K562 (cell line): ENCODE results near the gene TSGA10. TPM values are rescaled to one million over a fixed set of nuclear protein-coding genes. Genes with fewer than 3 reads are reported as not detected.

Source experiments
- ASH1L ChIP-seq: fragments of 450-650 bp; IDR thresholded peaks from 2 replicates; pipeline ENCODE4 v1.6.1; 2018; ENCODE audit warnings: borderline replicate concordance, mild to moderate bottlenecking, low read depth; ENCODE audit not compliant: partially characterized antibody
- CHCHD3 ChIP-seq: fragments of 250-450 bp; sonication (Bioruptor Pico); IDR thresholded peaks from 2 replicates; pipeline ENCODE4 v2.1.2; 2022; ENCODE audit warnings: mild to moderate bottlenecking
- E2F4 ChIP-seq: sonication (generic); formaldehyde crosslinking; IDR thresholded peaks from 2 replicates; pipeline ENCODE4 v1.8.0; 2022; ENCODE audit warnings: mild to moderate bottlenecking, low read depth, missing genetic modification reagents
- ETV5 ChIP-seq: sonication (generic); formaldehyde crosslinking; IDR thresholded peaks from 2 replicates; pipeline ENCODE4 v1.4.0; 2020; ENCODE audit warnings: low read depth, mild to moderate bottlenecking, missing genetic modification reagents
- HMBOX1 ChIP-seq: sonication (generic); IDR thresholded peaks from 2 replicates; pipeline ENCODE4 v1.6.1; 2016
- MNT ChIP-seq, 2 experiments: fragments of 450-650 bp; conservative IDR thresholded peaks; 2 replicates each; pipeline ENCODE4 v1.6.1; 2017; ENCODE audit warnings: mild to moderate bottlenecking in 2 of 2, moderate library complexity in 2 of 2
- PBX2 ChIP-seq, 2 experiments: IDR thresholded peaks in 1 of 2; conservative IDR thresholded peaks in 1 of 2; 2 replicates each; pipeline ENCODE4 v1.6.1; 2016; ENCODE audit warnings: low read depth in 2 of 2, mild to moderate bottlenecking in 1 of 2, missing compliant biosample characterization in 1 of 2, missing genetic modification characterization in 1 of 2, moderate library complexity in 1 of 2
- POU5F1 ChIP-seq: fragments of 150-350 bp; IDR thresholded peaks from 2 replicates; pipeline ENCODE4 v1.6.1; 2014; ENCODE audit warnings: borderline replicate concordance, low read length, low read depth, mild to moderate bottlenecking; ENCODE audit not compliant: partially characterized antibody
- PPARD ChIP-seq: fragments of 250-450 bp; sonication (Bioruptor Pico); IDR thresholded peaks from 2 replicates; pipeline ENCODE4 v1.8.0; 2022; ENCODE audit warnings: inconsistent platforms, mild to moderate bottlenecking, moderate library complexity
- SMARCB1 ChIP-seq: IDR thresholded peaks from 2 replicates; pipeline ENCODE4 v1.6.1; 2011; ENCODE audit warnings: improper control_type of control experiment, low read depth; ENCODE audit not compliant: insufficient read length
- SNRNP70 ChIP-seq: fragments of 200-400 bp; formaldehyde crosslinking; optimal IDR thresholded peaks from 2 replicates; pipeline ENCODE3; 2017; ENCODE audit warnings: low read depth, low read length
- ZBTB5 ChIP-seq: fragments of 450-650 bp; IDR thresholded peaks from 2 replicates; pipeline ENCODE4 v1.6.1; 2017; ENCODE audit warnings: antibody characterized with exemption
- ZNF398 ChIP-seq: fragments of 250-450 bp; sonication (Bioruptor Pico); IDR thresholded peaks from 2 replicates; pipeline ENCODE4 v1.8.0; 2021; ENCODE audit warnings: moderate library complexity, mild to moderate bottlenecking, inconsistent platforms
- ZNF586 ChIP-seq: fragments of 450-650 bp; formaldehyde crosslinking; conservative IDR thresholded peaks from 2 replicates; pipeline ENCODE4 v1.4.0; 2020; ENCODE audit warnings: mild to moderate bottlenecking, moderate library complexity
- polyA plus RNA-seq, 8 experiments: library from polyadenylated mRNA; depleted of rRNA in 4 of 8; stranded (reverse) in 5 of 8; unstranded in 3 of 8; fragments of >200 nt; fragmentation: Nextera tagmentation in 2 of 8; fragmentation: Illumina TruSeq in 1 of 8; extraction: Ambion mirVana in 2 of 8; extraction: Trizol in 1 of 8; gene quantifications; 2 replicates each; pipeline versions ENCODE4 v1.2.1 to v1.2.3, GENCODE V29; 2011 to 2014; ENCODE audit warnings: inconsistent platforms in 1 of 8, missing spikeins in 1 of 8
- total RNA-seq, 7 experiments: library from RNA; depleted of rRNA in 6 of 7; stranded (reverse); fragments of >200 nt in 6 of 7; fragmentation: Illumina TruSeq in 2 of 7; extraction: Trizol in 2 of 7; gene quantifications; 2 replicates each; pipeline versions ENCODE4 v1.2.1 to v1.2.3, GENCODE V29; 2011 to 2021; ENCODE audit warnings: low replicate concordance in 1 of 7

TSGA10 gene
- total and polyA plus RNA-seq, 9 of the 15 experiments (the other 6 are each of a cell fraction or from before 2014, with no cell fraction given) = 2.1 to 11.3 (median 3.2) TPM

GRCh38 chr2:99154643-99155536, at the start of gene TSGA10, which contains the start of gene LIPT1 (continued):
- no peak for TF ChIP-seq ZBTB5
- no peak for TF ChIP-seq ASH1L
- TF ChIP-seq SMARCB1 = no peak
- 0 out of 2 replicates have a peak, but pooled peaks have one; percentile 18 for TF ChIP-seq E2F4 (CRISPR knock-in tag)
- no peak for TF ChIP-seq CHCHD3
- no peak for TF ChIP-seq PPARD (CRISPR knock-in tag)
- no peak for TF ChIP-seq ZNF586 (CRISPR knock-in tag)
- peak; percentile 95 for TF ChIP-seq ETV5 (CRISPR knock-in tag)
- TF ChIP-seq MNT (conservative IDR thresholded peaks at IDR 0.05) = peak; percentile 94 to 97
- TF ChIP-seq HMBOX1 = no peak; the same call in 1 of the 2 replicates
- TF ChIP-seq POU5F1 = no peak
- TF ChIP-seq PBX2 (CRISPR knock-in tag; IDR thresholded peaks at IDR 0.05; ENCODE audit: low read depth) = no peak
- peak; percentile 48; the same call in 1 of the 2 replicates for TF ChIP-seq PBX2 (tag; conservative IDR thresholded peaks at IDR 0.05; ENCODE audit: low read depth)
- no peak for TF ChIP-seq SNRNP70
- TF ChIP-seq ZNF398 (CRISPR knock-in tag) = no peak
